Measurements from ENCODE around the gene ERMARD. TPM values are rescaled to one million over a fixed set of nuclear protein-coding genes. Genes with fewer than 3 reads are reported as not detected.

The ERMARD gene
- total RNA-seq, 1 experiment from 2014 or later, result 13.6 TPM

DNA sequence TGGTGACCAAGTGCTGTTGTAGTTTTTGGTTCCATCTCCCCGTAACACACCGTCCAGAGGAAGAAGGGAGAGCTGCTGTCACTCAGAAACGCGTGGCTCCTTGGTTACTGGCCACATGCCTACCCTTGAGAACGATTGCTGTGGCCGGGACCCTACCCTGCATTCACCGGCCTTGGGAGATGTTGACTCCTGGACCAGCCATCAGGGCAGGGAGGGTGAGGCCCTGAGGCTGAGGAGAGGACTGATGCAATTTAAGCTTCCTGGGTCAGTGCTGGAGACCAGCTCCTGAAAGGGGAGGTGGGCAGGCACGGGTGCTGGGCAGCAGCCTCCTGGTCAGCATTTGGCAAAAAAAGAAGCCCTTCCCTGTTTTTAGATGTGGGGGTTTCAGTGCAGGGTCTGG, 31.5 kb downstream of the ERMARD start:
- no peak overlapping the region for H3K18ac ChIP-seq (ENCODE audit: insufficient read length, low read depth, low read length)
- H3K79me1 ChIP-seq (ENCODE audit: insufficient read depth, low read depth, low read length, poor library complexity, severe bottlenecking), result no peaks in the 10 kb centered on the region
- H3K23ac ChIP-seq (ENCODE audit: insufficient read length, low read depth, low read length), result no peak overlapping the region
- H2AK5ac ChIP-seq (ENCODE audit: insufficient read length, low read length), result no peak overlapping the region
- WGBS (ENCODE audit: extremely low coverage, insufficient read length, low lambda C conversion rate), result no CpG with 5 or more reads among the region's 8 CpGs
- TF ChIP-seq CTCF (conservative IDR thresholded peaks at IDR 0.05), result no peak
- Mint-ChIP-seq H3K4me1 (no peaks in the 10 kb centered on the region), H3K36me3 (ENCODE audit: insufficient read depth in 1 of 3, low read depth in 3 of 3) (peaks cover 12 to 28% (median 20%) of the 10 kb centered on the region in 3 experiments), H3K27me3 (ENCODE audit: low read depth) (peaks cover 7% of the 10 kb centered on the region), H3K4me3 (no peak overlapping the region), H3K27ac (no peak overlapping the region; a peak in 1 of 7 replicates), H3K9me3 (peaks cover 0 to 4% of the 10 kb centered on the region in 2 experiments; a peak in 1 of 5 replicates)
- no peak overlapping the region for H2AFZ ChIP-seq (ENCODE audit: low read length)
- no peak overlapping the region for H3K14ac ChIP-seq (ENCODE audit: insufficient read depth, low read length)
- no peaks in the 10 kb centered on the region for H3K27me3 ChIP-seq (ENCODE audit: insufficient read depth, low read length)
- H2BK12ac ChIP-seq (ENCODE audit: insufficient read length, low read depth, low read length), result no peak overlapping the region
- H3K79me2 ChIP-seq (ENCODE audit: insufficient read depth, low read length), result no peaks in the 10 kb centered on the region
- no peak overlapping the region for H3K9ac ChIP-seq (ENCODE audit: extremely low read depth, insufficient read length, low read length)
- no peak overlapping the region for H3K4ac ChIP-seq (ENCODE audit: low read depth, low read length)
- no peak overlapping the region for H3K27ac ChIP-seq (ENCODE audit: insufficient read length, low read depth, low read length)
- H2BK120ac ChIP-seq (ENCODE audit: low read depth, low read length, poor library complexity, severe bottlenecking), result no peak overlapping the region
- no peak overlapping the region for H3K56ac ChIP-seq (ENCODE audit: insufficient read length, low read depth, low read length)
- no peak overlapping the region for H3T11ph ChIP-seq (ENCODE audit: low read length)
- H2BK5ac ChIP-seq (ENCODE audit: insufficient read length, low read length), result no peak overlapping the region
- peak; percentile 5 for DNase-seq
- no peak overlapping the region for H2BK20ac ChIP-seq (ENCODE audit: low read depth, low read length, poor library complexity, severe bottlenecking)
- H3K9me3 ChIP-seq (ENCODE audit: control insufficient read depth, low read depth, low read length), result no peaks in the 10 kb centered on the region
- H4K5ac ChIP-seq (ENCODE audit: insufficient read length, low read depth, low read length), result no peak overlapping the region
- H3K4me2 ChIP-seq (ENCODE audit: insufficient read depth, insufficient read length, low read length), result no peak overlapping the region
- H4K91ac ChIP-seq (ENCODE audit: insufficient read length, low read depth, low read length), result no peak overlapping the region
- H4K8ac ChIP-seq (replicated peaks; ENCODE audit: insufficient read length, low read depth, low read length), result no peak overlapping the region
- H4K20me1 ChIP-seq (ENCODE audit: control insufficient read depth, insufficient read depth, insufficient read length), result no peaks in the 10 kb centered on the region
- H3K4me1 ChIP-seq (ENCODE audit: insufficient read depth, low read length), result no peaks in the 10 kb centered on the region
- no peak overlapping the region for H2BK15ac ChIP-seq (ENCODE audit: low read depth, low read length)
- H3K23me2 ChIP-seq (ENCODE audit: insufficient read length, low read depth, low read length, poor library complexity, severe bottlenecking), result no peaks in the 10 kb centered on the region
